HG03135 (cell line): ENCODE measurements around the gene TOR1A.
"Not testable (repeated sequence)": the region's sequence is repeated elsewhere in the genome, so short reads cannot be mapped to it uniquely, and the experiment has no call there.

Experiments used
- ATAC-seq: cut with Tn5 transposase; IDR thresholded peaks from one replicate; pipeline ENCODE4 v1.9.1; 2021; ENCODE audit warnings: mild to moderate bottlenecking, moderate library complexity; ENCODE audit not compliant: unreplicated experiment

Gene TOR1A

DNA sequence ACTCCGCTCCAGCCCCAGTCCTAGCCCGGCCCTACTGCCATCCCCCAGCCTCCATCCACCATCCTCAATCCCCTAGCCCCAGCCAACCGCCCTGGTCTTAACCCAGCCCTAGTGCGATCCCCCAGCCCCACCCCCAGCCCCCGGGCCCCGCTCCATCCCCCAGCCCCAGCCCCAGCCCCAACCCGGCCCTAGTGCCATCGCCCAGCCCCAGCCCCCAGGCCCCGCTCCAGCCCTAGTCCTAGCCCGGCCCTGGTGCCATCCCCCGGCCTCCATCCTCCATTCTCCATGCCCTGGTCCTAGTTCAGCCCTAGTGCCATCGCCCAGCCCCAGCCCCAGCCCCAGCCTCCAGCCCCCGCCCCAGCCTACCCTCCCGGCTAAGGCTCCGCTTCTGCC, 398 bp downstream of the TOR1A start:
- no peak for ATAC-seq

DNA sequence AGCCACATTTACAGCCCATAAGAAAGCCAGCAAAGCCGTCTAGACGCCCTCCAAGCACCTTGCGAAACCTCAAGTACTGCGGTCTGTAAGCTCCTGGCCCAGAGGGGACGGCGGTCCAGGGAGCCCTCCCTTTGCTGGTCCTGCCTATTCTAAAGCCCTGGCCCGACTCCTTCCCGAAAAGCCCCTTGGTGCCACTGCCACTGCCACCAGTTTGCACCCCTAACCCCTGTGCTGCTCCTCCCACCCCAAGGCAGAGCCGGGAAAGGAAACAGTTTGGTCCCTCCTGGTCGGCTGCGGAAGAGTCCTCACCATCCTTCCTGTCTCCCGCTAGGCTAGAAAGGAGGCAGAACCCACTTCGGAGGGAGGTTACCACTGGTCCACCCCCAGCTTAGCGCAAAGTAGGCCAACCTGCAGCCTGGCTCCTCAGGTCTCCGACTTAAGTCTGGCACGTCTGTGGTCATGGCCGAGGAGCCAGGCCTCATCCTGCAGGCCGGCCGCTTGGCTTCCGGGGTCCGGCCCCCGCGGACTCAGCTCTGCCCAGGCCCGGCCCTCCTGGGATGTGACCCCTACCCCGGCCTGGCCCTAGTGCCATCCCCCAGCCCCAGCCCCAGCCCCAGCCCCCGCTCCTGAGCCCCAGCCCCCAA, 916 bp downstream of the TOR1A start:
- ATAC-seq: no peak

DNA sequence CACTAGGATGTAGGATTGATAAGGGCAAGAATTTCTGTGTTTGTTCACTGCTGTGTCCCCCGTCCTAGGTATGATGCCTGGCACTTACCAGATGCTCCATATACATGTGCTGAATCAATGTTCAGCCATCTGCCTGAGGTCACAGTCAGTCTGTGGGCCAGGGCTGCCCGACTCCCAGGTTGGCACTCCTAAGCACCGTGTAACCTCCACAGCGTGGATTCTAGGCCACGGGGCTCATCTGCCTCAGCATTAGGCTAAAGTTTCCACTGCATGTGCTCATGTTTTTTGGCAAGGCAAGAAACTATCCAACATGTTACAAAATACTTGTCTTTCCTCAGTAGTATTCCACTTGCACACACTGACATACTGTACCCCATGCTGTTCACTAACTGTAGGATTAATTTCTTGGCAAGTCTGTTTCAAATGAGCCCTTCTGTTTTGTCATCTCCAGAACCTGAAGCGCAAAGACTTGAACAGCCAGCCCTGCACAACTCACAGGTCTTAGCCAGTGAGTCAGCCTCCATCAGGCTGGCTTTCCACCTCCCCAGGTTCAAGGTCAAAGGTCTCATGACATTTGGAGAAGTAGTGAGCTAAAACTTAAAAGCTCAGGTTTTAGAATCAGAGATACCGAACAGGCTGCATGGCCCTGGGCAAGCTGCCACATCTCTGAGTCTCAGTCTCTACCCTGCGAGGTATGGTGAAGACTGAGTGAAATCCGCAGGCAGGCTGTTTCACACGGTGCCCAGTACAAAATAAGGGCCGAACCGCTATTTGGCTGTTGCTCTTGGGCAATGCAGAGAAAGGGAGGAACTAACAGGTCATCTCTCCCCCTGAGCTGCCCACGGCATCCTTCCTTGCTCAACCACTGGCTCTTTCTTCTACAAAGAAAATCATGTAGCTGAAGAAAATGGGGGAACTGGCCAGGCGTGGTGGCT, 7.2 kb downstream of the TOR1A start:
- ATAC-seq: no peak

DNA sequence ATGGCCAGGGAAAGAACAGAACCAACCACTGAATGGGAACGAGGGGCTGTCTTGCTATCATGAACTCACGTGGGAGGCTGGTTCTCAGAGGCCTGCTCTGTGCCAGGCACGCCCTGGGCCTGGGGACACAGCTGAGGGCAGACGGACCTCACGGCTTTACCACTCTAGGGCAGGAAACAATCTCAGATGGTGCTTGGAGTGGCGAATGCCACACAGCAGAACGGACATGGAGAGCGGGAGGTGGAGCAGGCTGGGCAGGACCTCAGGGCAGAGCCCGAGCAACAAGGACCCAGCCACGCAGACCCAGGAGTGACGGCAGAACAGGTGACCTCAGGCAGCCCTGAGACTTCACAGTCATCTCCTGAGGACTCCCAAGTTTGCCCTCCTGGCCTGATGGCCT, 8.7 kb downstream of the TOR1A start:
- no peak for ATAC-seq

DNA sequence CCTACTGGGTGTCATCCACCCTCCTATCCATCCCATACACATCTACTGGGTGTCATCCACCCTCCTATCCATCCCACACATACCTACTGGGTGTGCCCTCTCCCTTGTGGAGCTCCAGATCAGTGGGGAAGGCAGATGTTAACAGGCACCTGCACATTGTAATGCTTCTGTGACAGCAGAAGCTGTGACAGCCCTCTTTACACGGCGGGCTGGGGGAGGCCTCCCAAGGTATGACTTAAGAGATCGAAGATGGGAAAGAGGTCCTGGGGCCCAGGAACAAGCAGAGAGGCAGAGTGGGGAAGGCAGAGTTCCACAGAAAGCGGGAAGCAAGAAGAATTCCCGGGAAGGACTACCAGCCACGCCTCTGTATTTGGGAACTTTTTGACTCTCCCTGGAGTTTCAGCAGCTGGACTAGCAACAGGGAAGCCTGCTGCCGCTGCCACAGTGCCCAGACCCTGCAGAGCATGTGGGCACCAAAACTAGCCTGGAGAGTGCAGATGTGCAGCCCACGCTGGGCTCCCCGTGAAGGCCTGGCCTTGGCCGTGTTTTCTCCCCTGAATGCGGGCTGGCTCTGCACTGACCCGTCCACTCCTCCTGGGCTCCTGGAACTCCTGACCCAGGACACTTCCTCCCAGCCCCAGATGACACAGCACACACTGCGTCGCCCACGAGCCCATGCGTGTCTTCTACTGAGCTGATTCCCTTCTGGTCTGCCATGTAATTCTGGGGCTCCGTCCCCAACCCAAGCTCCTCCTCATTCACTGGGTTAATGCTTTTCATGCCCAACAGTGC, 9.3 kb downstream of the TOR1A start:
- no peak for ATAC-seq

DNA sequence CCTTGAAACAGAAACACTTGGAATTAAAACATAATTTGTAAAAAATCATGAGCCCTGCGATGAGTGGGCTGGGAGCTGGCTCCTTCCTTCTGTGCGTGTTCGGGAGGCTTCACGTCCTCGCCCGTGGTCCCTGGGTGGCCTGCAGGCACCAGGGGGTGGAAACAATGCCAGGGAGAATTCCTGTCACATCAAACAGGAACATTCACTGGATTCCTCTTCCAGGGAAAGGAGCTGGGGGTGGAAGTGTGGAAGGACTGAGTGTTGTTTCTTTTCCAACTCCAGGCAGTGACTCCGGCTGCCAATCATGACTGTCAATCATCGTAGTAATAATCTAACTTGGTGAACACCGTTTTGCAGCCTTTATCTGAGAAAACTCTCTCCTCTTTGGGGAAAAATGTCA, 10.3 kb downstream of the TOR1A start:
- ATAC-seq: no peak

DNA sequence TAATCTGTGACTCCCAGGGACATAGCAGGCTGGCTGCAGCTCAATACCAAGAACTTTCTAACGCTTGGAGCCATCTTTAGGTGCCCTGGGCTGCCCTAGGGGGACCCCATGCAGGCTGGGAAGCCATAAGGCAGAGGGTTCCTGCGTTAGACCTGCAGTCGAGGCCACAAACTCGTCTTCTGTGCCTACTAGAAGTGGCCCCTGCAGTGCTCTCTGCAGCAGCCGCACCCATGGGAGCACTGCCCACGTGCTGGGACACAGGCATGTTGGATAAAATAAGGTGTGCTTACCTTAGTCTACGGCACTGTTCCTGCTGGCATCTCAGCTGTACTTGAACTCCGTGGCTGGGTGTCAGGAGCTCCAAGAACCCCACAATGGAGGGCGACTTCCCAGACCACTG, 11.6 kb downstream of the TOR1A start:
- no peak for ATAC-seq

DNA sequence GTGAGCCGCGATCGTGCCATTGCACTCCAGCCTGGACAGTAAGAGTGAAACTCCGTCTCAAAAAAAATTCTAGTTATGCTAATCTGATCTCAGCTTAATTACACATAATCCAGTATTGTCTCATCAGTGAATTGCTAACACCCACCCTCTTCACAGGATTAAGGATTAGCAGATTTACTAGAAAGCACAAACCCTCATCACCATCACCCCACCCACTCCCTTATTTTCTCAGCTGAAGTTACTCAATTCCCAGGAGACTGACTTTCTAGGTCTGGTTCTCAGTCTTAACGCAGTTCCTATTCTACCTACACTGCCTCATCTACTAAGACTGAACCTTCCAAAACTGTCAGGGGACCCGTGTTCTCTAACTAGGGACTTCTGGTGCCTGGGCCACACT, 12.0 kb downstream of the TOR1A start:
- no peak for ATAC-seq

DNA sequence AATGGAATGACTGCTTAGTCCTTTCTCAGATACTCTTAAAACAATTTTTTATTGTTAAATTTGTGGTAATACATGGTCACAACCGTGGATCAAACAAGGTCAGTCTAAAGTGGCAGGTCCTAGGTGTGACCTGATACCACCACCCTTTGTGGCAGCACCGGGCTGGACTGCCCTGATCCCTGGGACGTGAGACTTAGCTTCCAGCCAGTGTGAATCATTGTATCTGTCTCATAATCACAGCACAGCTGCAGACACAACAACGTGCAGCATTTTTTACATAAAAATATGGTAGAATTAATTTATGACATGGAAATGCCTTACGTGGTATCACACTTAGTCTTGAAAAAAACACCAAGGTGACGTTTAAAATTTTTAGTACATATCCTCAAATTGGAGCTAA, 13.1 kb downstream of the TOR1A start:
- ATAC-seq: no peak

DNA sequence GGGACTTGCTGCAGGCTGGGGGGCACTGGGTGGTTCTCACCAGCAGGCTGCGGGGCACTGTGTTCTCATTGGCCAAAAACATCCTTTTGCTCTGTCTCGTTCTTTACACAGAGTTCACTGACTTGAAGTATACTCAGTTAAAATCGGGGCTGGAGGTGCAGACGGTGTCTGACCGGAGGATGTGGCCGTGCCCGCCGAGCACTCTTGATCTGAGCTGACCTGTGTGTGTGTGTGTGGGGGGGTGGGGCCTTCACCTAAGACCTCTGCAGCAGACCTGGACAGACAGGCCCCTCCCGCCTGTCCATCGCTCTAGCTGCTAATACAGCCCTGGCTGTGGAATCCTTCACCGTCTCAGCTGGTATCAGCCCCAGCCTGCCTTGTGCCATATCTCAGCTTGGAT, 13.8 kb downstream of the TOR1A start:
- ATAC-seq: no peak

DNA sequence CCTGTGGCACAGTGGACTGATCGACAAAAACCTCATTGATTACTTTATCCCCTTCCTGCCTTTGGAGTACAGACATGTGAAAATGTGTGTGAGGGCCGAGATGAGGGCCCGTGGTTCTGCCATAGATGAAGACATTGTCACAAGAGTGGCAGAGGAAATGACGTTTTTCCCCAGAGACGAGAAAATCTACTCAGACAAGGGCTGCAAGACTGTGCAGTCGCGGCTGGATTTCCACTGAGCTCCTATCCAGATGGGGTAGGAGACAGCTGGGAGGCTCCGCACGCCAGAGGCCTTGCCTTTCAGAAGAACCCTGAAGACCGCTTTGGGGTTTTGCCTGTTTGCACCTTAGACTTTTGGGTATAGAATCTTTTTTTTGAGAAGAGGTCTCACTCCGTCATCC, 14.6 kb downstream of the TOR1A start:
- ATAC-seq: no peak

DNA sequence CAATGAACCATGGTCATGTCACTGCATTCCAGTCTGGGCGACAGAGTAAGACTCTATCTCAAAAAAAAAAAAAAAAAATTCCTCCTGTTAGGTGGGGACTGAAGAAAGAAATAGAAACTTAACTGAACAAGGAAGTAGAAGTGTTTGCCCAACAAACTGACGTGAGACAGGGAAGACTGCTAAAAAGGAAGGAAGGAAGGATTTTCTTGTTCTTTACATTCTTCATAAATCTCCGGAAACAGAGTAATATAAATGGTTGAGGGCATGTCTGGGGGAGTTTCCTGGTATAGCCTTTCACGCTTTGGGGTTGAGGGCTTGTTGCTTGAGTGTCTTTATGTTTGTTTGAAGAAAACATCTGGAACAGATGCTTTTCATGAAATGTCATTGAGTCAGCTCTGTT, 17.9 kb downstream of the TOR1A start:
- ATAC-seq: no peak

DNA sequence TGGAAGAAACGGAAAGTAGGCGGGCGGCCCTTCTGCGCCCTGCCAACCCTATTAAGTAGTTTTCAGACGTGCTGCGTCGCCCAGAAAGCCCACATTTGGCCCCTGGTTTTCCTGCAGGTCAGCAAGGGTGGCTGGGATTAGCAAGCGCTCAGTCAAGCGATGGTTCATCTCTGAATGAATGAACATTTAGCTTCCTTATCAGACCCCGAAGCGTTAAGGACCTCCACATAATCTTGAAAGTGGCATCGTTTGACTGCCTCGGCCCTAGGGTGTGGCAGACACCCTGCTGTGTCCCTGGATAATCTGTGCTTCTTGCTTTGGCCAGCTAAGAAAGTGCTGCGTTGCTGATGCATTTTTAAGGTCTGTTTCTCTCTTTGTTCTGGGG, 20.3 kb downstream of the TOR1A start:
- ATAC-seq: peak; percentile 12

DNA sequence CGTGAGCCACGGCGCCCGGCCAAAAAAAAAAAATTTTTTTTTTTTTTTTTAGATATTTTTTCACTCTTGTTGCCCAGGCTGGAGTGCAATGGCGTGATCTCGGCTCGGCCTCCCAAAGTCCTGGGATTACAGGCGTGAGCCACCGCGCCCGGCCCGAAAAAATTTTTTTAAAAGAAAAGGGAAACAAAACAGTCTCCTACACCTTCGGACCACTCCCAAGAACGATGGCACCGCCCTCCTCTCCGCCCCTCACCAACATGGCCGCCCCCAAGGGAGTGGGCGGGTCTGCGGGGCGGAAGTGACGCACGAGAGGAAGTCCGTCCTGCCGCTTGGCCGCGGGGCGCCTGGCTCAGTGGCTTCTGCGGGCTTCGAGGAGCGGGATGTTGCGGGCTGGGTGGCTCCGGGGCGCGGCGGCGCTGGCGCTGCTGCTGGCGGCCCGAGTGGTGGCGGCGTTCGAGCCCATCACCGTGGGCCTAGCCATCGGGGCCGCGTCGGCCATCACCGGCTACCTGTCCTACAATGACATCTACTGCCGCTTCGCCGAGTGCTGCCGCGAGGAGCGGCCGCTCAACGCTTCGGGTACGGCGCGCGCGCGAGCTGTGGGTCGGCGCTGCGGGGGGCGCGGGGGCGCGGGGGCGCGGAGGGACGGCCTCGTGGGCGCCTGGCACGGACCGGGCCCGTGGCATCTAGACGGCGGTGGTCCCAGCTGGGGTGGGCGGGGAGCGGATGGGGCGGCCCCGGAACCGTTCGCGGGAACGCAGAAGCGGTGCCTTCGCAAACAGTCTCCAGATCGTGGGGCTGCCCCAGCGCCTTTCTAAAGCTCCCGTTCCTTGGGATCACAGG, 20.9 kb downstream of the TOR1A start, which contains the start of gene TOR1B:
Gene TOR1B, plus strand, starts transcription at position 352 of the 843 bp plus-strand sequence. Its CDS starts 29 bp downstream, at position 381.
- ATAC-seq: peak; percentile 90

DNA sequence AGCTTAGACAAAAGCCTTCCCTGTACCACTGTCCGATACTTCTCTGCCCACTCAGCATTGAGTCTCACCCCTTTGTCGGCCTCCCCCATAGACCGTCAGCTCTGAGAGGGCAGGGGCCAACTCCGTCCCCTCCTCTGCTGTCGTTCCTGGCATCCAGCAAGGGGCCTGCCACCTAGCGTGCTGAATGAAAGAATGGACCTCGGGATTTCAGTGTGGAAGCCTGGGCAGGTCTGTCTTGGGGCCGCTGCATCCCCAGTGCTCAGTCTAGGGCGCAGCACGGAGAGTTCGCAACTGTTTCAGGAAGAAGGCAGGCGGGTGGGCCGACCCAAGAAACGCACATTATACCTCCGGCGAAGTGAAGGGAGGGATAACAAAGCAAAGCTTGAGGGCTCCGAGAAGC, 22.4 kb downstream of the TOR1A start:
- ATAC-seq: no peak

DNA sequence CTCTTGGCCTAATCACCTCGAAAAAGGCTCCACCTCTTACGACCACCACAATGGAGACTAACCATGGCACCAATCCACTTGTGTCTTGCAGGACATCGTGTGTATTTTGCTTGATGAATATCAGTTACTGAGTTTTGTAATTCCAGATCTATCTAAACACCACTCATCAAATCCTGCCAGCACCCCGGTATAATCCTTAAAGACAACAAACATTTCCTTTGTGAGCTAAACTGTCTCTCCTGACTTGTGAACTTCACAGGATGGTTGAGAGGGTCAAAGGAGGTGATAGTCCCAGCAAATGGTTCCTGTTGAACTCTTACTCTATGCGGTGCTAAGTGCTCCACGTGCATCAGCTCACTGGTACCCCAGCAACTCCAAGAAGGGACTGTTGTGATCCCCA, 25.0 kb downstream of the TOR1A start:
- ATAC-seq: no peak

DNA sequence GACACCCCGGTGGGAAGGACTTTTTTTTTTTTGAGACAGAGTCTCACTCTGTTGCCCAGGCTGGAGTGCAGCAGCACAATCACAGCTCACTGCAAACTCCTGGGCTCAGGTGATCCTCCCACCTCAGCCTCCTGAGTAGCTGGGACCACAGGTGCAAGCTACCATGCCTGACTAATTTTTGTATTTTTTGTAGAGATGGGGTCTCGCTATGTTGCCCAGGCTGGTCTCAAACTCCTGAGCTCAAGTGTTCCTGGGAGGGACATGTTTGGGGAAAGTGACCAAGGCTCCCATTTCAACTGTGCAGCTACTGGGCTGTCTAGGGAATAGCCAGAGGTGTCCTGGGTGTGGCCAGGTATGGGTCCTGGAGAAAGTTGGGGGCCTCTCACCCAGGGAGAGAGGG, 27.9 kb downstream of the TOR1A start:
- ATAC-seq: not testable (repeated sequence)

DNA sequence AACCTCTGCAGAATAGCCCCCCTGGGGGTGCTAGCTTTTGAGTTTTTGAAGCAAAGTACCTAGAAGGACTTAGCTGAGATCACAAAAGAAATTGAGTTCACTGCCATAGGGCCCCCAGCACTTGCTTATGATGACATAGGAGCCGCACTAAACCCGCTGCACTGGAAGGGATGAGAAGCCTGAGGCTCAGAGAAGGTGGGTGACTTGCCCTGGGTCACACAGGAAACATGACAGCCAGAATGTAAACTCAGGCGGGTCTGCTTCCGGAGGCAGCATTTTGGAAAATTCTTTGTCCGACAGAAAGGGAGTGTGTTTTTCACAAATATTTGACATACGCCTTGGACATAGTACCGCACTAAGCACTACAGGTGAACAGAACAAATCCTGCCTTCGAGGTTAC, 29.4 kb downstream of the TOR1A start:
- no peak for ATAC-seq

DNA sequence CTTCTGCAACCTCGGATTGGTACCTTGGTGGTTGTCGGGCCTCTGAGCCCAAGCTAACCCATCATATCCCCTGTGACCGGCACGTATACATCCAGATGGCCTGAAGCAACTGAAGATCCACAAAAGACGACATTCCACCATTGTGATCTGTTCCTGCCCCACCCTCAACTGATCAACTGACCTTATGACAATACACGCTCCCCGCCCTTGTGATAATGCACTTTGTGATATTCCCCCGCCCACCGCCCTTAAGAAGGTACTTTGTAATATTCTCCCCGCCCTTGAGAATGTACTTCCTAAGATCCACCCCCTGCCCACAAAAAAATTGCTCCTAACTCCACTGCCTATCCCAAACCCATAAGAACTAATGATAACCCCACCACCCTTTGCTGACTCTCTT, 37.5 kb downstream of the TOR1A start:
- no peak for ATAC-seq

DNA sequence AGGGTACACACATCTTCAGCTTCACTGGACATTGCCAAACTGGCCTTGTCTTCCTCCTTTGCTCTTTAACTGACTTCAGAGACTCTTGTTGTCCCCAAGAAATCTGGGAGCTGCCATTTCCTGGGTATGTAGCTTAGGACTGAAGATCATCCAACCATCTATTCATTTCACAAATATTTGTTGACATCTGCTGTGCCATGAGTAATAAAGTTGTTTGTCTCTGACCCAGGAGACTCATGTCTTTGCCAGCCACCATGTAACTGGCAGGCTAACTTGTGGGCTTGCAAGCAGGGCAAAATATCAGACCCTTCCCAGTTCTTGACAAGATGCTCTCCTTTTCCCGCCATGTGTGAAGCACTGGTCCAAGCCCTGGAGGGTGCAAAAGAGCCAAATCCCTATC, 38.1 kb downstream of the TOR1A start:
- ATAC-seq: no peak

DNA sequence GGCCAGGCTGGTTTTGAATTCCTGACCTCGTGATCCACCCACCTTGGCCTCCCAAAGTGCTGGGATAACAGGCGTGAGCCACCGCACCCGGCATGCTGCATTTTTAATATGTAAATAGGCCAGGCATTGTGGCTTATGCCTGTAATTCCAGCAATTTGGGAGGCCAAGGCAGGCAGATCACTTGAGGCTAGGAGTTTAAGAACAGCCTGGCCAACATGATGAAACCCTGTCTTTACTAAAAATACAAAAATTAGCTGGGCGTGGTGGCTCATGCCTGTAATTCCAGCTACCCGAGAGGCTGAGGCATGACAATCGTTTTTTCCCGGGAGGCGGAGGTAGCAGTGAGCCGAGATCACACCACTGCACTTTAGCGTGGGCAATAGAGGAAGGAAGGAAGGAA, 39.0 kb downstream of the TOR1A start:
- not testable (repeated sequence) for ATAC-seq
